Measurements from ENCODE around the gene ZFP57. TPM values are rescaled to one million over a fixed set of nuclear protein-coding genes. Genes with fewer than 3 reads are reported as not detected.

Gene ZFP57
- total RNA-seq, 1 donor from 2014 or later: 0.50 TPM

- H3K27me3 ChIP-seq (ENCODE audit: insufficient read depth, low read length): no peaks in the 10 kb centered on the region
- DNase-seq (ENCODE audit: low read depth): peak; percentile 10
- no peak for FAIRE-seq
- H3K9me3 ChIP-seq (ENCODE audit: insufficient read depth, low read depth, low read length): no peaks in the 10 kb centered on the region
- Mint-ChIP-seq H3K27ac (ENCODE audit: unreplicated experiment) (peak overlapping the region; percentile 82), H3K9me3 (ENCODE audit: unreplicated experiment) (no peaks in the 10 kb centered on the region), H3K4me1 (ENCODE audit: low read depth, unreplicated experiment) (peaks cover 22% of the 10 kb centered on the region), H3K4me3 (ENCODE audit: unreplicated experiment) (peak overlapping the region; percentile 87), H3K27me3 (ENCODE audit: low read depth, unreplicated experiment) (no peaks in the 10 kb centered on the region), H3K36me3 (ENCODE audit: low read depth, unreplicated experiment) (no peaks in the 10 kb centered on the region)
- peak overlapping the region; percentile 100 for H3K4me2 ChIP-seq (ENCODE audit: low read length)
- H3K4me1 ChIP-seq (ENCODE audit: insufficient read depth, low read length): peaks cover 31% of the 10 kb centered on the region
- TF ChIP-seq EZH2 (IDR thresholded peaks at IDR 0.05; ENCODE audit: insufficient read depth, low read length) (no peak), CTCF (IDR thresholded peaks at IDR 0.05; ENCODE audit: insufficient read depth, low read depth, low read length) (no peak)
- H2AFZ ChIP-seq (ENCODE audit: low read depth, low read length): peak overlapping the region; percentile 91
- peak overlapping the region; percentile 79 for H3K4me3 ChIP-seq (ENCODE audit: insufficient read depth, low read depth, low read length)
- peak overlapping the region; percentile 82 for H3K9ac ChIP-seq (ENCODE audit: low read length)
- peaks cover 10% of the 10 kb centered on the region for H3K79me2 ChIP-seq (ENCODE audit: insufficient read depth, low read length)
- no peak overlapping the region for H3K27ac ChIP-seq (ENCODE audit: low read depth, low read length)
- no peaks in the 10 kb centered on the region for H3K36me3 ChIP-seq (ENCODE audit: insufficient read depth, low read length)
- H4K20me1 ChIP-seq (ENCODE audit: insufficient read depth, low read length): peaks cover 17% of the 10 kb centered on the region
Measured at GRCh38 chr6:29633534-29633905, 47.4 kb downstream of the ZFP57 start.

- Histone ChIP-seq H3K4me2 (ENCODE audit: low read length) (peak within 1 kb of the TSS; percentile 100), H4K20me1 (ENCODE audit: insufficient read depth, low read length) (peaks cover 17% of the 10 kb centered on the region), H3K9me3 (ENCODE audit: insufficient read depth, low read depth, low read length) (no peaks in the 10 kb centered on the region), H3K4me3 (ENCODE audit: insufficient read depth, low read depth, low read length) (peak within 1 kb of the TSS; percentile 79), H2AFZ (ENCODE audit: low read depth, low read length) (peak within 1 kb of the TSS; percentile 91), H3K4me1 (ENCODE audit: insufficient read depth, low read length) (peaks cover 31% of the 10 kb centered on the region), H3K27ac (ENCODE audit: low read depth, low read length) (peak within 1 kb of the TSS; percentile 47), H3K79me2 (ENCODE audit: insufficient read depth, low read length) (peaks cover 10% of the 10 kb centered on the region), H3K36me3 (ENCODE audit: insufficient read depth, low read length) (no peaks in the 10 kb centered on the region), H3K27me3 (ENCODE audit: insufficient read depth, low read length) (no peaks in the 10 kb centered on the region), H3K9ac (ENCODE audit: low read length) (peak within 1 kb of the TSS; percentile 82)
- Mint-ChIP-seq H3K9me3 (ENCODE audit: unreplicated experiment) (no peaks in the 10 kb centered on the region), H3K4me3 (ENCODE audit: unreplicated experiment) (peak within 1 kb of the TSS; percentile 87), H3K27me3 (ENCODE audit: low read depth, unreplicated experiment) (no peaks in the 10 kb centered on the region), H3K36me3 (ENCODE audit: low read depth, unreplicated experiment) (no peaks in the 10 kb centered on the region), H3K4me1 (ENCODE audit: low read depth, unreplicated experiment) (peaks cover 25% of the 10 kb centered on the region), H3K27ac (ENCODE audit: unreplicated experiment) (peak within 1 kb of the TSS; percentile 82)
- no peak for FAIRE-seq
- TF ChIP-seq CTCF (IDR thresholded peaks at IDR 0.05; ENCODE audit: insufficient read depth, low read depth, low read length) (no peak), EZH2 (IDR thresholded peaks at IDR 0.05; ENCODE audit: insufficient read depth, low read length) (no peak)
- DNase-seq (ENCODE audit: low read depth): peak; percentile 76
Measured at GRCh38 chr6:29632789-29633533, 48.0 kb downstream of the ZFP57 start, which contains the start of gene GABBR1. Gene GABBR1 (minus strand): TSS chr6:29633183. CDS start chr6:29632385, 798 bp downstream.

Measured in astrocyte (in vitro differentiated cells and primary cell).